ENCODE data around the gene PHLDB1.

Gene PHLDB1

DNA sequence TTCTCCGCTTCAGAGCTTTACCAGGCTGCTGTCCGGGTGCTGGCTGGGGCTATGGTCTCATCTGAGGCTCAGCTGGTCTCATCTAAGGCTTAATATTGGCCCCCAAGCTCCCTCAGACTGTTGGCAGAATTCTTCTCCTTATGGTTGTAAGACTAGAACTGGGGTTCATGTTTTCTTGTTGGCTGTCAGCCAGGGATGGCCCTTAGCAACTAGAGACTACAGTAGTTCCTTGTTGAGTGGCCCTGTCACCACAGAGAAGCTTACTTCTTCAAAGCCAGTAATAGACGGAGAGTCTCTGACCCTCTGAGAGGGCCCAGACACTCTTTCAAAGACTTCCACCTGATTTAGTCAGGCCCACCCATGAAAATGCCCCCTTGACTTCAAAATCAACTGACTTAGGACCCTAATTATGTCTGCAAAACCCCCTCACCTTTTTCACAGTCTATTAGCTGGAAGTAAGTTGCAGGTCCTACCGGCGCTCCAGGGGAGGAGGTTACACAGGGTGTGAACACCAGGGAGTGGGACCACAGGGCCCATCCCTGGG, 96.2 kb downstream of the PHLDB1 start:
- TF ChIP-seq ZNF274 (IDR thresholded peaks at IDR 0.05; ENCODE audit: low read depth, low read length): no peak
- H3K4me3 ChIP-seq (ENCODE audit: low read length): no peak overlapping the region

DNA sequence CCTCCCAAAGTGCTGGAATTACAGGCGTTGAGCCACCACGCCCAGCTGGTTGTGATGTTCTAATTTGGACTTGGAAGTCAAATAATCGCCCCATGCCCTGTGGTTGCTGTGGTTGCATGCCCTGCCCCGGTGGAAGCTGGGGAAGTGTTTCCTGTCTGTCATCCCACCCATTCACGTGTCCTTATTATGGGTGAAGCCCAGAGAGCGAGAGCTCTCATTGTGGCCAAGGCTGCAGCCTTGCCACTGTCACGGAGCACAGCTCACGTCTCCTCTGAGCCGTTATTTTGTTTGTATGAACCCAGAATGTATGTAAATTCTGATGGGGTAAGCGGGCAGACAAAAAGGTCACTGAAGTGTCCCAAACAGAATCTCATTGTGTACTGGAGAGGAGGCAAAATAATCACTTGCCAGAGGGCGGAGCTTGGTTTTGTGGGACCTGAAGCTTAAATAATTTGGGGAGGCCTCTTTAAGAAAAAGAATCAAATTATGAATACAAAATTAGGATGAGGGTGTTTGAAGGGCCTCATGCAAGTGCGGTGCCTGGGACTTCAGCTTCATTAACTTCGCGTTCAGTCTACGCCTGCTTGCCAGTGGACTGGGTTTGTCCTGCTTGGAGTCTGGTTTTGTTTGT, 97.8 kb downstream of the PHLDB1 start:
- H3K4me3 ChIP-seq (ENCODE audit: low read length): no peak overlapping the region
- TF ChIP-seq ZNF274 (IDR thresholded peaks at IDR 0.05; ENCODE audit: low read depth, low read length): no peak

DNA sequence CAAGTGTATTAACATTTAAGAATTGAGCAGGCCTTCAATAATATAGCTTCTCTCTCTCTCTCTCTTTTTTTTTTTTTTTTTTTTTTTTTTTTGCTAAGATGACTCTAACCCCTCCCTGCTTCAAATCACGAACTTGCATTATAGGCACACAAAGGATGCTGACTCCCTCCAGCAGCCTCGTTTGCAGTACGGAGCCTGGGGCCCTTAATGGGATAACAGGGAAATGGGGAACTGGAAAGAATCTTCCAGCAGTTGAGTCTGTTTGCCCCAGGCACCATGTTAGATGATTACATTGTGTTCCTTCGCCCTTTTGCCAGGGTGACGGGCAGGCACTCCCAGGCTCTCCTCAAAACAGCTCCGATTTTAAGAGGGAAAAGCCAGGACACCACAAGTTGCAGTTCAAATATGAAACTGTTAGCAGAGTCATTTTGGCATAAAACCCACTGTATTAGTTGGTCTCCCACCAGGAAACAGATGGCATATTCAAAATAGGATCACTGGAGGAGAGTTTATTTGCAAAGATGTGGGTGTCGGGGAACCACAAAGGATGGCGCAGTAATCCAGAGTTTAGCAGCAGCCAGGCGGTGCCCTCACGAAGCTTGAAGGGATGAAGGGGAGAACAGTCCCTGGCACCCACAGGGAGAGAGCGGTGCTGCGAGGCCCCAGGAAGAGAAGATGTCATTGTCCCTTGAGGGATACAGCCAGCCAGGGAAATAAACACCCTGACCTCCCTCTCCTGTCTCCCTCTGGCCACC, 98.6 kb downstream of the PHLDB1 start:
- no peak for TF ChIP-seq ZNF274 (IDR thresholded peaks at IDR 0.05; ENCODE audit: low read depth, low read length)
- H3K4me3 ChIP-seq (ENCODE audit: low read length): no peak overlapping the region

DNA sequence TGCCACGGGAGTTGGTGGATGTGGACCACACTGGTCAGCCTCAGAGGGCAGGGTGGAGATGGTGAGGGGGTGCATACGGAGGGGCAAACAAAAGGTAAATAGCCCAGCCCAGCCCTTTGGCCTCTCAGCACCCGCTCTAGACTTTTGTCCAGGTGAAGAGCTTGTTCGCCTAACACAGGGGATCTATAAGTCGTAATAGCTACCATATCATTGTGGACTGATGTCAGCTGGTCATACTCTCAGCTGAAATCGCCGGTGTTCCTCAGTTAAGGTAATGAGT, 99.1 kb downstream of the PHLDB1 start:
- no peak for TF ChIP-seq ZNF274 (IDR thresholded peaks at IDR 0.05; ENCODE audit: low read depth, low read length)
- no peak overlapping the region for H3K4me3 ChIP-seq (ENCODE audit: low read length)
